Keratinocyte (primary cell): ENCODE results near the gene USP30. TPM values are rescaled to one million over a fixed set of nuclear protein-coding genes. Genes with fewer than 3 reads are reported as not detected.

Source experiments
- DNase-seq: peaks from one replicate; pipeline ENCODE4 v3.0.0-alpha.2; 2011; ENCODE audit warnings: low read depth, missing footprints, low spot score
- FAIRE-seq: peaks from 2 replicates; lab custom pipeline; 2011; peaks lifted over from hg19 to GRCh38; lab: Jason Lieb, UNC
- H2AFZ ChIP-seq: 2 replicates; pipeline ENCODE4 v1.6.0; 2012; ENCODE audit warnings: low read length, control low read depth, inconsistent platforms; ENCODE audit not compliant: control insufficient read depth
- H3K27ac ChIP-seq: 2 replicates; pipeline ENCODE4 v1.5.1; 2011; ENCODE audit warnings: low read length; ENCODE audit not compliant: control insufficient read depth, insufficient read depth
- H3K27me3 ChIP-seq: 3 replicates; pipeline ENCODE4 v1.6.0; 2011; ENCODE audit warnings: low read length; ENCODE audit not compliant: control insufficient read depth, insufficient read depth; ENCODE audit errors: extremely low read depth
- H3K36me3 ChIP-seq, 2 experiments: 2 replicates in 1 of 2; 3 replicates in 1 of 2; pipeline ENCODE4 v1.5.1; 2011; ENCODE audit warnings: low read length in 2 of 2, mild to moderate bottlenecking in 1 of 2; ENCODE audit not compliant: control insufficient read depth in 2 of 2, insufficient read depth in 2 of 2; ENCODE audit errors: extremely low read depth in 1 of 2
- H3K4me1 ChIP-seq: 3 replicates; pipeline ENCODE4 v1.5.1; 2011; ENCODE audit warnings: low read length; ENCODE audit not compliant: control insufficient read depth, insufficient read depth; ENCODE audit errors: extremely low read depth
- H3K4me2 ChIP-seq: 3 replicates; pipeline ENCODE4 v1.6.0; 2011; ENCODE audit warnings: low read depth, low read length; ENCODE audit not compliant: control insufficient read depth, insufficient read depth; ENCODE audit errors: extremely low read depth
- H3K4me3 ChIP-seq, 3 experiments: fragments of 200-600 bp in 1 of 3; sonication (generic) in 1 of 3; 2 replicates in 2 of 3; 3 replicates in 1 of 3; pipeline ENCODE4 v1.5.1; 2011 to 2016; ENCODE audit warnings: low read length in 3 of 3, mild to moderate bottlenecking in 3 of 3, control low read depth in 2 of 3, inconsistent platforms in 1 of 3, low read depth in 1 of 3, mixed read lengths in 1 of 3, mixed run types in 1 of 3, moderate library complexity in 1 of 3; ENCODE audit not compliant: control insufficient read depth in 2 of 3, insufficient read depth in 2 of 3; ENCODE audit errors: extremely low read depth in 1 of 3
- H3K79me2 ChIP-seq: 2 replicates; pipeline ENCODE4 v1.6.0; 2012; ENCODE audit warnings: low read length; ENCODE audit not compliant: control insufficient read depth, insufficient read depth
- H3K9ac ChIP-seq: 3 replicates; pipeline ENCODE4 v1.6.0; 2011; ENCODE audit warnings: low read length; ENCODE audit not compliant: control insufficient read depth, insufficient read depth; ENCODE audit errors: extremely low read depth
- H3K9me1 ChIP-seq: 3 replicates; pipeline ENCODE4 v1.6.0; 2011; ENCODE audit warnings: low read length; ENCODE audit not compliant: control insufficient read depth, insufficient read depth; ENCODE audit errors: extremely low read depth
- H3K9me3 ChIP-seq: 2 replicates; pipeline ENCODE4 v1.5.1; 2012; ENCODE audit warnings: low read depth, low read length; ENCODE audit not compliant: control insufficient read depth
- H4K20me1 ChIP-seq: 3 replicates; pipeline ENCODE4 v1.6.0; 2011; ENCODE audit warnings: low read length; ENCODE audit not compliant: control insufficient read depth, insufficient read depth; ENCODE audit errors: extremely low read depth
- EZH2 ChIP-seq: IDR thresholded peaks from one replicate; pipeline ENCODE4 v1.6.1; 2012; ENCODE audit warnings: inconsistent platforms, mild to moderate bottlenecking, low read length, moderate library complexity
- dilution Hi-C: fragments of 300-500 bp; cut with MboI; formaldehyde crosslinking; loops from one replicate; pipeline ENCODE4 v1.7.0; 2020; ENCODE audit warnings: low sequenced_read_pairs; ENCODE audit not compliant: extremely low pct_ligation_motif_present
- polyA plus RNA-seq, 5 experiments: library from polyadenylated mRNA; depleted of rRNA in 3 of 5; stranded (reverse) in 3 of 5; stranded (forward) in 1 of 5; unstranded in 1 of 5; fragments of >200 nt; gene quantifications; 1 replicate in 1 of 5; 2 replicates in 3 of 5; 3 replicates in 1 of 5; pipeline versions ENCODE4 v1.2.1 to v1.2.3, GENCODE V29; 2011 to 2012; ENCODE audit warnings: missing spikeins in 2 of 5, low read depth in 1 of 5, low replicate concordance in 1 of 5
- TF ChIP-seq, protein P1 (sequence below), 3 experiments: IDR thresholded peaks in 1 of 3; conservative IDR thresholded peaks in 1 of 3; optimal IDR thresholded peaks in 1 of 3; 2 replicates in 2 of 3; 3 replicates in 1 of 3; pipeline versions ENCODE3 to v1.5.1; 2011; ENCODE audit warnings: low read length in 3 of 3, mild to moderate bottlenecking in 3 of 3, moderate library complexity in 2 of 3, control low read depth in 1 of 3, inconsistent platforms in 1 of 3; ENCODE audit not compliant: insufficient read depth in 2 of 3; ENCODE audit errors: extremely low read depth in 1 of 3

USP30 gene
- polyA plus RNA-seq, 1 donor (not counting 4 experiments of a cell fraction or from before 2014, with no cell fraction given) = 10.0 TPM

DNA sequence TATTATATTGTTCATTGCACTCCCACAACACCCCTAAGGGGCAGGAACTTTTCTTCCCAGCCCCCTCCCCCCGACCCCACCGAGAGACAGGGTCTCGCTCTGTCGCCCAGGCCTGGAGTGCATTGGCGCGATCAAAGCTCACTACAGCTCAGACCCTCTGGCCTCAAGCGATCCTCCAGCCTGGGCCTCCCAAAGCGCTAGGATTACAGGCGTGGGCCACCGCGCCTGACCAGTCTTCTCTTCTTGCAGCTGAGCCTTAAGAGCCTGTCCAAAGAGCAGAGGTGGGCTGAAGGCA lies 44.7 kb downstream of the USP30 start:
- H2AFZ ChIP-seq = peak overlapping the region; percentile 32
- H4K20me1 ChIP-seq = no peaks in the 10 kb centered on the region
- FAIRE-seq = no peak
- peaks cover 16% of the 10 kb centered on the region for H3K4me1 ChIP-seq
- H3K9ac ChIP-seq = no peak overlapping the region
- H3K79me2 ChIP-seq = peaks cover 12% of the 10 kb centered on the region
- peak overlapping the region; percentile 54 for H3K4me2 ChIP-seq
- H3K4me3 ChIP-seq = peak overlapping the region; percentile 23 to 77 (median 72)
- dilution Hi-C loops = no loop called here
- no peaks in the 10 kb centered on the region for H3K9me1 ChIP-seq
- no peaks in the 10 kb centered on the region for H3K9me3 ChIP-seq
- no peak overlapping the region for H3K27ac ChIP-seq
- TF ChIP-seq EZH2 = no peak
- TF ChIP-seq, protein P1, sequence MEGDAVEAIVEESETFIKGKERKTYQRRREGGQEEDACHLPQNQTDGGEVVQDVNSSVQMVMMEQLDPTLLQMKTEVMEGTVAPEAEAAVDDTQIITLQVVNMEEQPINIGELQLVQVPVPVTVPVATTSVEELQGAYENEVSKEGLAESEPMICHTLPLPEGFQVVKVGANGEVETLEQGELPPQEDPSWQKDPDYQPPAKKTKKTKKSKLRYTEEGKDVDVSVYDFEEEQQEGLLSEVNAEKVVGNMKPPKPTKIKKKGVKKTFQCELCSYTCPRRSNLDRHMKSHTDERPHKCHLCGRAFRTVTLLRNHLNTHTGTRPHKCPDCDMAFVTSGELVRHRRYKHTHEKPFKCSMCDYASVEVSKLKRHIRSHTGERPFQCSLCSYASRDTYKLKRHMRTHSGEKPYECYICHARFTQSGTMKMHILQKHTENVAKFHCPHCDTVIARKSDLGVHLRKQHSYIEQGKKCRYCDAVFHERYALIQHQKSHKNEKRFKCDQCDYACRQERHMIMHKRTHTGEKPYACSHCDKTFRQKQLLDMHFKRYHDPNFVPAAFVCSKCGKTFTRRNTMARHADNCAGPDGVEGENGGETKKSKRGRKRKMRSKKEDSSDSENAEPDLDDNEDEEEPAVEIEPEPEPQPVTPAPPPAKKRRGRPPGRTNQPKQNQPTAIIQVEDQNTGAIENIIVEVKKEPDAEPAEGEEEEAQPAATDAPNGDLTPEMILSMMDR (optimal IDR thresholded peaks at IDR 0.05 in 1 of 3, IDR thresholded peaks at IDR 0.05 in 1 of 3, conservative IDR thresholded peaks at IDR 0.05 in 1 of 3; ENCODE audit: extremely low read depth in 1 of 3, insufficient read depth in 2 of 3, low read length in 3 of 3) = no peak
- H3K36me3 ChIP-seq = peaks cover 6% of the 10 kb centered on the region in 2 experiments
- DNase-seq = no peak
- no peaks in the 10 kb centered on the region for H3K27me3 ChIP-seq

- Histone ChIP-seq H3K4me3 (peak within 1 kb of the TSS; percentile 72 to 77 (median 75)), H3K9ac (peak within 1 kb of the TSS; percentile 70), H3K9me3 (no peaks in the 10 kb centered on the region), H4K20me1 (no peaks in the 10 kb centered on the region), H3K79me2 (peaks cover 6% of the 10 kb centered on the region), H3K27me3 (no peaks in the 10 kb centered on the region), H3K36me3 (peaks cover 6% of the 10 kb centered on the region in 2 experiments), H3K4me2 (peak within 1 kb of the TSS; percentile 93), H3K9me1 (no peaks in the 10 kb centered on the region), H3K27ac (peak within 1 kb of the TSS; percentile 55), H3K4me1 (peaks cover 11% of the 10 kb centered on the region), H2AFZ (peak within 1 kb of the TSS; percentile 67)
- peak; percentile 5 for FAIRE-seq
- DNase-seq = peak; percentile 56
- dilution Hi-C loops = no loop called here
- TF ChIP-seq, protein P1 (optimal IDR thresholded peaks at IDR 0.05 in 1 of 3, IDR thresholded peaks at IDR 0.05 in 1 of 3, conservative IDR thresholded peaks at IDR 0.05 in 1 of 3; ENCODE audit: extremely low read depth in 1 of 3, insufficient read depth in 2 of 3, low read length in 3 of 3) = no peak
- no peak for TF ChIP-seq EZH2
Measured at GRCh38 chr12:109097435-109098182, 45.2 kb downstream of the USP30 start, which contains the start of gene UNG. Gene UNG (plus strand): TSS chr12:109097597. CDS start chr12:109097680, 83 bp downstream.
